ENCODE data around the gene NFIA.

NFIA gene

DNA sequence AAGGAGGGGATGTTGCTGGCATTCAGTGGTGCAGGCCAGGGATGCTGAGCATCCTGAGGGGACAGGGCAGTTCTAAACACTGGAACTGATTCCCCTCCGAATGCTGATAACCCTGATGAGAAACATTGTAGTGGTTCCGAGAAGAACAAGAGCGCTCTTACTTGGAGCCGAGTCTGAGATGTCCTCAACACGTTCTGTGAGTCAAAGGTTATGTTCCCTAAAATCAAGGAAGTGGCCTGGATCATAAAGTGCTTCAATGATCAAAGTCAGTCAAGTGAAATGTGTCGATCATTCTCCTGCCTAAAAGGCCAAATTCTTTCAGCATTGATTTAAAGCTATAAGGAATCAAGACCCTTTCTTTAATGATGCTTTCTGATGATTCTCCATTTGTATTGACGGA lies 234.1 kb downstream of the NFIA start:
- H3K36me3 ChIP-seq (ENCODE audit: insufficient read depth, low read length), result no peaks in the 10 kb centered on the region

GRCh38 chr1:61318319-61319125 lies 236.2 kb downstream of the NFIA start:
- Histone ChIP-seq H3K27ac (ENCODE audit: low read depth, low read length) (no peak overlapping the region), H3K9me3 (ENCODE audit: insufficient read depth, low read depth, low read length) (no peaks in the 10 kb centered on the region), H3K4me1 (ENCODE audit: insufficient read depth, low read length) (peaks cover 23% of the 10 kb centered on the region), H3K4me3 (ENCODE audit: low read length) (no peak overlapping the region), H3K9ac (ENCODE audit: low read depth, low read length) (no peak overlapping the region), H3K27me3 (ENCODE audit: insufficient read depth, low read length) (no peaks in the 10 kb centered on the region), H3K36me3 (ENCODE audit: insufficient read depth, low read length) (no peaks in the 10 kb centered on the region)
- 88% methylated on average over 8 of the region's 8 CpGs for WGBS

More for the DNA sequence above, 234.1 kb downstream of the NFIA start:
- H3K27me3 ChIP-seq (ENCODE audit: insufficient read depth, low read length), result no peaks in the 10 kb centered on the region
- no peak overlapping the region for H3K4me3 ChIP-seq (ENCODE audit: low read length)
- H3K9me3 ChIP-seq (ENCODE audit: insufficient read depth, low read depth, low read length), result no peaks in the 10 kb centered on the region
- H3K4me1 ChIP-seq (ENCODE audit: insufficient read depth, low read length), result peaks cover 23% of the 10 kb centered on the region
- WGBS, result 93% methylated on average over 7 of the region's 7 CpGs
- H3K9ac ChIP-seq (ENCODE audit: low read depth, low read length), result no peak overlapping the region
- H3K27ac ChIP-seq (ENCODE audit: low read depth, low read length), result no peak overlapping the region

DNA sequence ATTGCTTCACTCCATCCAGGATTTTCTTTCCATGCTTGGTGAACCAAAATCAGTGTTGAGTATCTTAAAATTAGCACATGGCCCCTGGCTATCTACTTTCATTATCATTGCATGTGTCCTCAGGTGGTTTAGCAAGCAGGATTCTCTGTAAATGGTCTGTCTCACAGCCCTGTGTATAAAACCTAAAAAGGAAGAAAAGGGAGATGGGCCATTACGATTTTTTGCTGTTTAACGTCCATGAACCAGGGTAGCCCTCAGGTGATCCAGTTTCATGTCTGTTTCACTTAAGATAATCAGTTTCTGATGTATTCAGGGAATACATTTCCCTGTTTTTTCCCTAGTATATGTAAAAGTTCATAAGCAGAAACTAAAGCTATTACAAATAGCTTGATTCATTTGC lies 238.2 kb downstream of the NFIA start:
- Histone ChIP-seq H3K27me3 (ENCODE audit: insufficient read depth, low read length) (no peaks in the 10 kb centered on the region), H3K4me1 (ENCODE audit: insufficient read depth, low read length) (peaks cover 23% of the 10 kb centered on the region), H3K36me3 (ENCODE audit: insufficient read depth, low read length) (no peaks in the 10 kb centered on the region), H3K27ac (ENCODE audit: low read depth, low read length) (no peak overlapping the region), H3K4me3 (ENCODE audit: low read length) (no peak overlapping the region), H3K9me3 (ENCODE audit: insufficient read depth, low read depth, low read length) (no peaks in the 10 kb centered on the region), H3K9ac (ENCODE audit: low read depth, low read length) (no peak overlapping the region)
- WGBS, result 45% methylated on average over 2 of the region's 2 CpGs

GRCh38 chr1:61322008-61322744 lies 239.8 kb downstream of the NFIA start:
- Histone ChIP-seq H3K9ac (ENCODE audit: low read depth, low read length) (no peak overlapping the region), H3K27me3 (ENCODE audit: insufficient read depth, low read length) (no peaks in the 10 kb centered on the region), H3K9me3 (ENCODE audit: insufficient read depth, low read depth, low read length) (no peaks in the 10 kb centered on the region), H3K4me1 (ENCODE audit: insufficient read depth, low read length) (peaks cover 23% of the 10 kb centered on the region), H3K36me3 (ENCODE audit: insufficient read depth, low read length) (no peaks in the 10 kb centered on the region), H3K4me3 (ENCODE audit: low read length) (no peak overlapping the region), H3K27ac (ENCODE audit: low read depth, low read length) (no peak overlapping the region)
- 95% methylated on average over 6 of the region's 7 CpGs for WGBS

DNA sequence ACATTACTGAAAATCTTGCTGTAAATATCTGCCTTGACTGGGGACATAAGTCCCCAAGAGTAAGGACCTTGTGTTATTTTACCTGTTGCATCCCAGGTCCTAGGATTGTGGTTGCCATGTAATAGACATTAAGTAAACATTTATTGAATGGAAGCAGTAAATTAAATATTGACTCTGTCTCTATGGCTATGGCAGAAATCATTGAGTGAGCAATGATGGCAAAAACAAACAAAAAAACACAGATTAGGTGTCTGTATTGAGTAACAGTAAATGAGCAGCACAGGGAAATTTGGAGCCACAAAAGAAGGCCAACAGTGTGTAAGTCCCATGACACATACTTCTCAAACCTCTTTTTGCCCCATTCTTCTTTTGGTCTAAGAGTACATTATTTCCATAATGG lies 240.4 kb downstream of the NFIA start:
- no peak overlapping the region for H3K27ac ChIP-seq (ENCODE audit: low read depth, low read length)
- no peak overlapping the region for H3K4me3 ChIP-seq (ENCODE audit: low read length)
- H3K4me1 ChIP-seq (ENCODE audit: insufficient read depth, low read length), result peaks cover 23% of the 10 kb centered on the region
- 0 out of 2 replicates have a peak, but pooled peaks cover 3% of the 10 kb centered on the region for H3K9me3 ChIP-seq (ENCODE audit: insufficient read depth, low read depth, low read length)
- no peaks in the 10 kb centered on the region for H3K27me3 ChIP-seq (ENCODE audit: insufficient read depth, low read length)
- no peak overlapping the region for H3K9ac ChIP-seq (ENCODE audit: low read depth, low read length)
- no peaks in the 10 kb centered on the region for H3K36me3 ChIP-seq (ENCODE audit: insufficient read depth, low read length)

- H3K4me1 ChIP-seq (ENCODE audit: insufficient read depth, low read length), result peaks cover 21% of the 10 kb centered on the region
Measured at GRCh38 chr1:61323681-61324328, 241.4 kb downstream of the NFIA start.

GRCh38 chr1:61326713-61327112 lies 244.4 kb downstream of the NFIA start:
- H3K27ac ChIP-seq (ENCODE audit: low read depth, low read length), result no peak overlapping the region
- WGBS, result 90% methylated on average over 1 of the region's 2 CpGs
- H3K9ac ChIP-seq (ENCODE audit: low read depth, low read length), result no peak overlapping the region
- H3K4me1 ChIP-seq (ENCODE audit: insufficient read depth, low read length), result no peaks in the 10 kb centered on the region
- no peaks in the 10 kb centered on the region for H3K27me3 ChIP-seq (ENCODE audit: insufficient read depth, low read length)
- H3K4me3 ChIP-seq (ENCODE audit: low read length), result no peak overlapping the region
- H3K9me3 ChIP-seq (ENCODE audit: insufficient read depth, low read depth, low read length), result 0 out of 2 replicates have a peak, but pooled peaks cover 3% of the 10 kb centered on the region
- H3K36me3 ChIP-seq (ENCODE audit: insufficient read depth, low read length), result no peaks in the 10 kb centered on the region

More at GRCh38 chr1:61323681-61324328, 241.4 kb downstream of the NFIA start:
- Histone ChIP-seq H3K27me3 (ENCODE audit: insufficient read depth, low read length) (no peaks in the 10 kb centered on the region), H3K27ac (ENCODE audit: low read depth, low read length) (no peak overlapping the region), H3K9ac (ENCODE audit: low read depth, low read length) (no peak overlapping the region), H3K9me3 (ENCODE audit: insufficient read depth, low read depth, low read length) (0 out of 2 replicates have a peak, but pooled peaks cover 3% of the 10 kb centered on the region), H3K36me3 (ENCODE audit: insufficient read depth, low read length) (no peaks in the 10 kb centered on the region), H3K4me3 (ENCODE audit: low read length) (no peak overlapping the region)
- 88% methylated on average over 5 of the region's 6 CpGs for whole genome bisulfite sequencing

DNA sequence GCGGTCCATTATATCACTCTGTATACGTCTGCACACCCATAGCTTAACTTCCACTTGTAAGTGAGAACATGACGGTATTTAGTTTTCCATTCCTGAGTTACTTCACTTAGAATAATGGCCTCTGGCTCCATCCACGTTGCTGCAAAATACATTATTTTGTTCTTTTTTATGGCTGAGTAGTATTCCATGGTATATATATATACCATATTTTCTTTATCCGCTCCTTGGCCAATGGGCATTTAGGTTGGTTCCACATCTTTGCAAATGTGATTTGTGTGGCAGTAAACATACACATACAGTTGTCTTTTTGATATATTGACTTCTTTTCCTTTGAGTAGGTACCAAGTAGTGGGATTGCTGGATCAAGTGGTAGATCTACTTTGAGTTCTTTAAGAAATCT lies 245.1 kb downstream of the NFIA start:
- Histone ChIP-seq H3K27me3 (ENCODE audit: insufficient read depth, low read length) (no peaks in the 10 kb centered on the region), H3K4me1 (ENCODE audit: insufficient read depth, low read length) (no peaks in the 10 kb centered on the region), H3K27ac (ENCODE audit: low read depth, low read length) (no peak overlapping the region), H3K4me3 (ENCODE audit: low read length) (no peak overlapping the region), H3K9me3 (ENCODE audit: insufficient read depth, low read depth, low read length) (0 out of 2 replicates have a peak, but pooled peaks cover 3% of the 10 kb centered on the region), H3K36me3 (ENCODE audit: insufficient read depth, low read length) (no peaks in the 10 kb centered on the region), H3K9ac (ENCODE audit: low read depth, low read length) (no peak overlapping the region)
- 93% methylated on average over 3 of the region's 5 CpGs for WGBS

GRCh38 chr1:61329556-61329955 lies 247.2 kb downstream of the NFIA start:
- H3K27ac ChIP-seq (ENCODE audit: low read depth, low read length), result no peak overlapping the region

GRCh38 chr1:61330018-61330417 lies 247.7 kb downstream of the NFIA start:
- Histone ChIP-seq H3K27me3 (ENCODE audit: insufficient read depth, low read length) (no peaks in the 10 kb centered on the region), H3K4me3 (ENCODE audit: low read length) (no peak overlapping the region), H3K9me3 (ENCODE audit: insufficient read depth, low read depth, low read length) (0 out of 2 replicates have a peak, but pooled peaks cover 3% of the 10 kb centered on the region), H3K4me1 (ENCODE audit: insufficient read depth, low read length) (no peaks in the 10 kb centered on the region), H3K27ac (ENCODE audit: low read depth, low read length) (no peak overlapping the region), H3K9ac (ENCODE audit: low read depth, low read length) (no peak overlapping the region), H3K36me3 (ENCODE audit: insufficient read depth, low read length) (no peaks in the 10 kb centered on the region)
- WGBS, result 95% methylated on average over 4 of the region's 5 CpGs

More at GRCh38 chr1:61329556-61329955, 247.2 kb downstream of the NFIA start:
- Histone ChIP-seq H3K9me3 (ENCODE audit: insufficient read depth, low read depth, low read length) (0 out of 2 replicates have a peak, but pooled peaks cover 3% of the 10 kb centered on the region), H3K4me3 (ENCODE audit: low read length) (no peak overlapping the region), H3K36me3 (ENCODE audit: insufficient read depth, low read length) (no peaks in the 10 kb centered on the region), H3K4me1 (ENCODE audit: insufficient read depth, low read length) (no peaks in the 10 kb centered on the region), H3K27me3 (ENCODE audit: insufficient read depth, low read length) (no peaks in the 10 kb centered on the region), H3K9ac (ENCODE audit: low read depth, low read length) (no peak overlapping the region)
- 95% methylated on average over 4 of the region's 4 CpGs for WGBS

- H3K4me1 ChIP-seq (ENCODE audit: insufficient read depth, low read length), result no peaks in the 10 kb centered on the region
- no peak overlapping the region for H3K27ac ChIP-seq (ENCODE audit: low read depth, low read length)
- no peak overlapping the region for H3K9ac ChIP-seq (ENCODE audit: low read depth, low read length)
- 100% methylated on average over 1 of the region's 2 CpGs for WGBS
- H3K9me3 ChIP-seq (ENCODE audit: insufficient read depth, low read depth, low read length), result 0 out of 2 replicates have a peak, but pooled peaks cover 3% of the 10 kb centered on the region
- H3K36me3 ChIP-seq (ENCODE audit: insufficient read depth, low read length), result no peaks in the 10 kb centered on the region
- no peaks in the 10 kb centered on the region for H3K27me3 ChIP-seq (ENCODE audit: insufficient read depth, low read length)
- H3K4me3 ChIP-seq (ENCODE audit: low read length), result no peak overlapping the region
Measured at GRCh38 chr1:61330571-61330970, 248.2 kb downstream of the NFIA start.

All from HUES64 (cell line).